Duodenal mucosa (tissue), 2 donors: Measurements from ENCODE around the gene EMILIN3.

Source experiments
- H3K27ac ChIP-seq: one replicate; pipeline ENCODE4 v1.7.0; 2013; ENCODE audit warnings: low read depth, low read length
- H3K27me3 ChIP-seq, 2 donors: one replicate each; pipeline ENCODE4 v1.7.0; 2013; ENCODE audit warnings: low read length in 2 of 2, control low read depth in 1 of 2; ENCODE audit not compliant: insufficient read depth in 2 of 2, control insufficient read depth in 1 of 2
- H3K36me3 ChIP-seq, 2 donors: one replicate each; pipeline ENCODE4 v1.7.0; 2013; ENCODE audit warnings: low read length in 2 of 2, control low read depth in 1 of 2; ENCODE audit not compliant: insufficient read depth in 2 of 2, control insufficient read depth in 1 of 2
- H3K4me1 ChIP-seq, 2 donors: one replicate each; pipeline ENCODE4 v1.7.0; 2013; ENCODE audit warnings: low read length in 2 of 2, control low read depth in 1 of 2; ENCODE audit not compliant: insufficient read depth in 2 of 2, control insufficient read depth in 1 of 2
- H3K4me3 ChIP-seq, 2 donors: one replicate each; pipeline ENCODE4 v1.7.0; 2013; ENCODE audit warnings: low read length in 2 of 2, low read depth in 1 of 2
- H3K9ac ChIP-seq, 2 donors: one replicate each; pipeline ENCODE4 v1.7.0; 2013; ENCODE audit warnings: low read length in 2 of 2, low read depth in 1 of 2
- H3K9me3 ChIP-seq, 2 donors: one replicate each; pipeline ENCODE4 v1.7.0; 2013; ENCODE audit warnings: low read length in 2 of 2, control low read depth in 1 of 2; ENCODE audit not compliant: control insufficient read depth in 1 of 2

EMILIN3 gene

GRCh38 chr20:41406353-41406752 lies 39.7 kb upstream of the EMILIN3 start:
- Histone ChIP-seq H3K9me3 (no peaks in the 10 kb centered on the region), H3K4me1 (peaks cover 0 to 5% of the 10 kb centered on the region in 2 donors), H3K36me3 (peaks cover 36 to 72% of the 10 kb centered on the region in 2 donors), H3K27ac (no peak overlapping the region), H3K9ac (no peak overlapping the region), H3K27me3 (no peaks in the 10 kb centered on the region), H3K4me3 (no peak overlapping the region)

GRCh38 chr20:41405436-41405835 lies 38.8 kb upstream of the EMILIN3 start:
- Histone ChIP-seq H3K36me3 (peaks cover 36 to 62% of the 10 kb centered on the region in 2 donors), H3K9me3 (no peaks in the 10 kb centered on the region), H3K4me1 (peaks cover 0 to 5% of the 10 kb centered on the region in 2 donors), H3K27me3 (no peaks in the 10 kb centered on the region), H3K4me3 (no peak overlapping the region), H3K27ac (no peak overlapping the region), H3K9ac (no peak overlapping the region)

GRCh38 chr20:41403604-41404003 lies 37.0 kb upstream of the EMILIN3 start:
- H3K9ac ChIP-seq = no peak overlapping the region
- no peak overlapping the region for H3K27ac ChIP-seq
- peaks cover 31 to 54% of the 10 kb centered on the region in 2 donors for H3K36me3 ChIP-seq
- H3K4me3 ChIP-seq = no peak overlapping the region
- H3K4me1 ChIP-seq = peaks cover 0 to 3% of the 10 kb centered on the region in 2 donors
- no peaks in the 10 kb centered on the region for H3K27me3 ChIP-seq
- no peaks in the 10 kb centered on the region for H3K9me3 ChIP-seq

GRCh38 chr20:41398408-41398807 lies 31.8 kb upstream of the EMILIN3 start:
- H3K9ac ChIP-seq = no peak overlapping the region
- peak overlapping the region; percentile 10 for H3K27ac ChIP-seq
- H3K27me3 ChIP-seq = no peaks in the 10 kb centered on the region
- peaks cover 6 to 7% of the 10 kb centered on the region in 2 donors for H3K4me1 ChIP-seq
- peaks cover 0 to 4% of the 10 kb centered on the region in 2 donors for H3K36me3 ChIP-seq
- no peaks in the 10 kb centered on the region for H3K9me3 ChIP-seq
- no peak overlapping the region for H3K4me3 ChIP-seq

- no peaks in the 10 kb centered on the region for H3K36me3 ChIP-seq
- no peak overlapping the region for H3K9ac ChIP-seq
- H3K9me3 ChIP-seq = no peaks in the 10 kb centered on the region
- no peaks in the 10 kb centered on the region for H3K27me3 ChIP-seq
- peaks cover 9 to 10% of the 10 kb centered on the region in 2 donors for H3K4me1 ChIP-seq
- no peak overlapping the region for H3K27ac ChIP-seq
- H3K4me3 ChIP-seq = no peak overlapping the region
These were observed 29.3 kb upstream of the EMILIN3 start for GRCh38 chr20:41395667-41396664.

GRCh38 chr20:41394931-41395666 lies 28.5 kb upstream of the EMILIN3 start:
- peaks cover 9 to 10% of the 10 kb centered on the region in 2 donors for H3K4me1 ChIP-seq
- H3K27ac ChIP-seq = no peak overlapping the region
- H3K4me3 ChIP-seq = no peak overlapping the region
- no peak overlapping the region for H3K9ac ChIP-seq
- H3K9me3 ChIP-seq = no peaks in the 10 kb centered on the region
- no peaks in the 10 kb centered on the region for H3K27me3 ChIP-seq
- no peaks in the 10 kb centered on the region for H3K36me3 ChIP-seq

DNA sequence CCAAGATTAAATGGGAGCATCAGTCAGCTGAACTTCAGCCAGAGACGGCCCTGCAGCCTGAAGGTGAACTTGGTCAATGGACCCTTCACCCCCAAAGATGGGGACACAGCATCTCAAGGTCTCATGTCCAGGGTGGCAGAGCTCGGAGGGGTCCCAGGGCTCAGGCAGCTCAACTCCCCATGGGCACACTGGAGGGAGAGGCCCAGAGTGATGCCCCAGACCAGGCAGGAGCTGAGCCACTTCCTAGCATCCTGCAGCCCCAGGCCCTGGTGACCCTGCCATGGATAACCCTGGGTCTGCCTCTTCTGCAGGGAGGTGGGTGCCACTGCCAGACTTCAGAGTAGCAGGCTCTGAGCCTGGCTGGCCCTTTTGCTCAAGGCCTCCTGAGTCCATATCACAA lies 27.5 kb upstream of the EMILIN3 start:
- no peak overlapping the region for H3K27ac ChIP-seq
- H3K4me1 ChIP-seq = peaks cover 9 to 10% of the 10 kb centered on the region in 2 donors
- no peaks in the 10 kb centered on the region for H3K9me3 ChIP-seq
- no peaks in the 10 kb centered on the region for H3K27me3 ChIP-seq
- H3K9ac ChIP-seq = no peak overlapping the region
- no peak overlapping the region for H3K4me3 ChIP-seq
- no peaks in the 10 kb centered on the region for H3K36me3 ChIP-seq

- Histone ChIP-seq H3K36me3 (no peaks in the 10 kb centered on the region), H3K4me3 (no peak overlapping the region), H3K27ac (no peak overlapping the region), H3K9me3 (no peaks in the 10 kb centered on the region), H3K4me1 (peaks cover 9 to 10% of the 10 kb centered on the region in 2 donors), H3K9ac (no peak overlapping the region), H3K27me3 (no peaks in the 10 kb centered on the region)
These were observed 27.1 kb upstream of the EMILIN3 start for GRCh38 chr20:41393705-41394066.

DNA sequence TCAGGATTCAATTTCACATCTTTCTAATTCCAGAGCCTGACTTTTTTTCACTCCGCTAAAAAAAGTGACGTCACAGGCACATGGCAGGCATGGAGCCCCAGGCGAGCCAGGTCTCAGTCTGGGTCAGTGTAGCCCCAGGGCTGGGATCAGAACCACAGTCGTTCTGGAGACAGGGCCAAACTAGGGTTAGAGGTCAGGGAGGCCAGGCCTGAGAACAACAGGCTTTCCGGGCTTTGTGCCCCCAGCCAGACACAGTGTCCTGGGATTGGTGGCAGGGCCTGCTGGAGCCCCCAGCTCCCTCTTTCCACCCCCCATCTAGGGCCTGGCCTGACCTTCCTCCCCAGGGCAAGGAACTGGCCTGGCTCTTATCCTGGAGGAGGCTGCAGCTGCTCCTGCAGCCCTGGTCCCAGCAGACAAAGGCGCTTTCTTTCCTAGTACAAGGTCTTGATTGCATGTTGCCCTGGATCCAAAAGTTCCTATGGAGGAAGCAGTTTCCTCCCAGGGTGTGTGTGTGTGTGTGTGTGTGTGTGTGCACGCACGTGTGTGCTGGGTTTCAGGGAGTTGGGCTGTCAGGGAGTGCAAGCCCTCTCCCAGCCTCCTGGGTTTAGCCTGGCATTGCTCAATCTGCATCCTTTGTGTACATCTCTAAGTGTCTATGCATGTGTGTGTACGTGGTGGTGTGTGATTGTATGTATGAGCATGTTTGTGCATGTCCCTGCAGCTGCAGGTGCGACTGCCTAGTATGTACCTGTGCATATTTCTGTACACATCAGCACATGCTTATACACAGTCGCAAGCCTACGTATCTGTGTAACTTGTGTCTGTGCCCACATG lies 26.5 kb upstream of the EMILIN3 start:
- no peaks in the 10 kb centered on the region for H3K9me3 ChIP-seq
- H3K4me3 ChIP-seq = no peak overlapping the region
- no peaks in the 10 kb centered on the region for H3K36me3 ChIP-seq
- no peaks in the 10 kb centered on the region for H3K27me3 ChIP-seq
- peaks cover 6 to 10% of the 10 kb centered on the region in 2 donors for H3K4me1 ChIP-seq
- H3K9ac ChIP-seq = no peak overlapping the region
- H3K27ac ChIP-seq = no peak overlapping the region
